SJCRH30 (cell line): ENCODE measurements around the gene XXYLT1. TPM values are rescaled to one million over a fixed set of nuclear protein-coding genes. Genes with fewer than 3 reads are reported as not detected.
A peak's percentile ranks its signal among the peaks of the same experiment; 100 is the strongest.

Experiments used
- DNase-seq, 2 experiments: peaks; one replicate each; pipeline ENCODE4 v3.0.0-alpha.2; 2015 to 2020
- H3K27ac ChIP-seq: fragments of 250-450 bp; sonication (Bioruptor Pico); 2 replicates; pipeline ENCODE4 v1.5.1; 2020; ENCODE audit warnings: mild to moderate bottlenecking, moderate library complexity
- H3K27me3 ChIP-seq: fragments of 250-450 bp; sonication (Bioruptor Pico); 2 replicates; pipeline ENCODE4 v1.5.1; 2020; ENCODE audit warnings: mild to moderate bottlenecking, moderate library complexity
- H3K36me3 ChIP-seq: fragments of 250-450 bp; sonication (Bioruptor Pico); 2 replicates; pipeline ENCODE4 v1.5.1; 2020; ENCODE audit warnings: mild to moderate bottlenecking, moderate library complexity
- H3K4me1 ChIP-seq: fragments of 250-450 bp; sonication (Bioruptor Pico); 2 replicates; pipeline ENCODE4 v1.5.1; 2020; ENCODE audit warnings: mild to moderate bottlenecking, moderate library complexity
- H3K4me3 ChIP-seq: fragments of 250-450 bp; sonication (Bioruptor Pico); 2 replicates; pipeline ENCODE4 v1.5.1; 2020; ENCODE audit warnings: mild to moderate bottlenecking, moderate library complexity
- H3K9me3 ChIP-seq: fragments of 250-450 bp; sonication (Bioruptor Pico); replicated peaks from 2 replicates; pipeline ENCODE4 v1.5.1; 2020; ENCODE audit warnings: mild to moderate bottlenecking, moderate library complexity
- total RNA-seq: library from RNA; depleted of rRNA; stranded (reverse); fragments of >200 nt; shearing (Covaris generic); gene quantifications from 2 replicates; pipeline ENCODE4 v1.2.3, GENCODE V29; 2014

The XXYLT1 gene
- total RNA-seq, 1 experiment from 2014 or later = 18.8 TPM

DNA sequence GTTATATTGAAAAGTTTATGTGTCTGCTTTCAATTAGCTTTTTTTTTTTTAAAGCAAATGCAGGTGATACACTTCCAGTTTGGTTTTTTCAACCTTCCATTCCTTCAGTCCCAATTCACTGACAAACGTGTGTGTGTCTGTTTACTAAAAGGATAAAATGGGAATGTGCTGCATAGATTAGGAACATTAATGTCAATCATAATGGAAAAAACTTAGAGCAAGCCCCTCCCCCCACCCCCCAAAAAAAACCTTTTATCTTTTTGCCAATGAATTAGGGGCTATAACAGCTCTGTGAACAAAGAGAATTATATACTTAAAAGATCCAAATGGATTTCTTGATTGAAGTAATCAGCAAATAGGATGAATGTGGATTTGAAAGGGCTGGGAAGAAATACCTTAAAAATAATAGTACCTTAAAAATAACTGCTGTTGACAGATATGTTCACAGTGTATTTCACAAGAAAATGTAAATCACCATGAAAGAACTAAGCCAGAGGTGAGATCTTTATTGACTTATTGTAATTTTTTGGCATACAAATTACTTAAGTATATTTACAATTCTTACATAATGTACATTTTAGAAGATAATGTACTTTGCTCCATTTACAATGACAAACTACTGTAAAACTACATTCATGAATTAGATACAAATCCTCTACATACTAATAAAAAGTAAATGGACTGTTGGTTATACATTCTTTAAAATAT is 3.5 kb upstream of the XXYLT1 start:
- DNase-seq = no peak
- H3K4me3 ChIP-seq = no peak overlapping the region
- H3K27ac ChIP-seq = no peak overlapping the region
- no peaks in the 10 kb centered on the region for H3K27me3 ChIP-seq
- H3K36me3 ChIP-seq = no peaks in the 10 kb centered on the region
- no peaks in the 10 kb centered on the region for H3K9me3 ChIP-seq
- no peaks in the 10 kb centered on the region; the same call in 1 of the 2 replicates for H3K4me1 ChIP-seq

- H3K27me3 ChIP-seq = no peaks in the 10 kb centered on the region
- H3K36me3 ChIP-seq = no peaks in the 10 kb centered on the region
- H3K9me3 ChIP-seq = no peaks in the 10 kb centered on the region
- peak overlapping the region; percentile 76 for H3K4me3 ChIP-seq
- DNase-seq = peak; percentile 81 to 87
- H3K4me1 ChIP-seq = no peaks in the 10 kb centered on the region; the same call in 1 of the 2 replicates
- H3K27ac ChIP-seq = peak overlapping the region; percentile 41
Observed at GRCh38 chr3:195271410-195272243, 668 bp upstream of the XXYLT1 start.

- Histone ChIP-seq H3K27ac (peak overlapping the region; percentile 41; the same call in 1 of the 2 replicates), H3K27me3 (no peaks in the 10 kb centered on the region), H3K4me1 (no peaks in the 10 kb centered on the region; the same call in 1 of the 2 replicates), H3K4me3 (peak overlapping the region; percentile 76), H3K9me3 (no peaks in the 10 kb centered on the region), H3K36me3 (no peaks in the 10 kb centered on the region)
- DNase-seq = peak; percentile 63 to 66
Observed at GRCh38 chr3:195270079-195270816, 711 bp downstream of the XXYLT1 start.

- Histone ChIP-seq H3K9me3 (no peaks in the 10 kb centered on the region), H3K4me1 (no peaks in the 10 kb centered on the region; the same call in 1 of the 2 replicates), H3K27ac (no peak overlapping the region), H3K27me3 (no peaks in the 10 kb centered on the region), H3K4me3 (peak overlapping the region; percentile 76), H3K36me3 (no peaks in the 10 kb centered on the region)
- no peak for DNase-seq
Observed at GRCh38 chr3:195269375-195270078, 1.4 kb downstream of the XXYLT1 start.

DNA sequence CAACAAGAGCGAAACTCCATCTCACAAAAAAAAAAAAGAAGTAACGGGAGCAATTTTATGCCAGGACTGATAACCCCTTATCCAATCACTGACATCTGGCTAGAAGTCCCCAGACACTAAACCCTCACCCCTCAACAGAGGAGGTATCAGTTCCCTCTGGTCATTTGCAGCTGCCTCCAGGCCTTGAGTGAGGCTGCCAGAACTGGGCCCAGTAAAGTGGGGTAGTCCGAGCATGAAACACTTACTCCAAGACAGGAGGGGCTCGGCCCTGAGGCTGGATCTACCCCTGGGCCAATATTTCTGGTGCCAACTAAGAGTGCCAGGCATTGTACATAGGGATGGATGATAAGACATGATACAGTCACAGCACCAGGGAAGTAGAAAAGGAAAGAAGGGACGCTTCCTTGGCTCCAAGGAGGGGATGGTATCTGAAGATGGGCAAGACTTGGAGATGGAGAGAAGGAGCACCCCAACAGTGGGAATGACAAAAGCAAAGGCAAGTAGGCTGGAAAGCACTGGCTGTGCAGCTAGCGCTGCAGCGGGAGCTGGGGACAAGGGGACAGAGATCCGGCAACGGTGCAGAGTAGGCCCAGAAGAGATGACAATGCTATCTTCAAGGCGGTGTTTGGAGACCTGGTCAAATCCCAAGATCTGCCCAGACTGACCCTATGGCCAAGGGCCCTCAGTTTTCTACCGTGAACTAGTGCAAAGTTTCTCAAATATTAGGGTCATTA is 2.2 kb downstream of the XXYLT1 start:
- Histone ChIP-seq H3K27me3 (no peaks in the 10 kb centered on the region), H3K4me1 (no peaks in the 10 kb centered on the region; the same call in 1 of the 2 replicates), H3K9me3 (no peaks in the 10 kb centered on the region), H3K4me3 (no peak overlapping the region), H3K36me3 (no peaks in the 10 kb centered on the region), H3K27ac (no peak overlapping the region)
- DNase-seq = no peak

GRCh38 chr3:195267096-195267495 is 3.9 kb downstream of the XXYLT1 start:
- no peak for DNase-seq
- Histone ChIP-seq H3K4me3 (no peak overlapping the region), H3K27ac (no peak overlapping the region), H3K4me1 (no peaks in the 10 kb centered on the region; the same call in 1 of the 2 replicates), H3K36me3 (no peaks in the 10 kb centered on the region), H3K9me3 (no peaks in the 10 kb centered on the region), H3K27me3 (no peaks in the 10 kb centered on the region)

GRCh38 chr3:195266428-195266827 is 4.5 kb downstream of the XXYLT1 start:
- H3K4me3 ChIP-seq = no peak overlapping the region
- no peaks in the 10 kb centered on the region for H3K36me3 ChIP-seq
- DNase-seq = no peak
- no peak overlapping the region for H3K27ac ChIP-seq
- H3K4me1 ChIP-seq = no peaks in the 10 kb centered on the region
- no peaks in the 10 kb centered on the region for H3K27me3 ChIP-seq
- no peaks in the 10 kb centered on the region for H3K9me3 ChIP-seq

- H3K4me1 ChIP-seq = no peaks in the 10 kb centered on the region
- H3K27ac ChIP-seq = no peak overlapping the region
- no peaks in the 10 kb centered on the region for H3K36me3 ChIP-seq
- DNase-seq = no peak
- no peaks in the 10 kb centered on the region for H3K27me3 ChIP-seq
- H3K9me3 ChIP-seq = no peaks in the 10 kb centered on the region
- H3K4me3 ChIP-seq = no peak overlapping the region
Observed at GRCh38 chr3:195265363-195265976, 5.5 kb downstream of the XXYLT1 start.

DNA sequence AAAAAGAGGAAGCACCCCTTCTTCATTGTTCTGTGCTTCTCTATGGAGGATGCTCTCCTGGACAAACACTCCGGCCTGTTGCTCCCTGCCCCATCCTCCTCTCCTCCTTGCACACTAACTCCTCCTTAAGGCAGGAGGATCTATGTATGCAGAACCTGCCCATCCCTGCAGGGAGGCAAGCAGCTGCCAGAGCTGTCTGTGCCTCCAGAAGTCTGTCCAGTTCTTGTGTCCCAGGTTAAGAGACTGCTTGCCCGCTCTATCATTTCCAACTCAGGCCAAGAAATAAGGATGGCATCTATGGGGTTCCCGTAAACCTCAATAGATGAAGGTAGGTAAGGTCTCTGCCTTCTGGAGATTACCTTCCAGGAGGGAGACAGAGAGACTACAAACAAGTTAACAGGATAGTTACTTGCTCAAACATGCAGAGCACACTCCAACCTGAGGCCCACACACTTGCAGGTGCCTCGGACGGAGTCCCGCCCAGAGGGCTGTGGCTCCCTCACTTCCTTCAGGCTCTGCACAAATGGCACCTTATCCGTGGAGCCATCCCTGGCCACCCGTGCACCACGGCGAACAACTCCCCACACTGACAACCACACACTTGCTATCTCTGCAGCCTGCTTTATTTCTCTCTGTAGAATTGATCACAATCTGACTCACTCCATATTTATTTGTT is 6.9 kb downstream of the XXYLT1 start:
- Histone ChIP-seq H3K36me3 (no peaks in the 10 kb centered on the region), H3K27me3 (no peaks in the 10 kb centered on the region), H3K27ac (no peak overlapping the region), H3K9me3 (no peaks in the 10 kb centered on the region), H3K4me1 (peaks cover 3% of the 10 kb centered on the region), H3K4me3 (no peak overlapping the region)
- no peak for DNase-seq

GRCh38 chr3:195263193-195263924 is 7.6 kb downstream of the XXYLT1 start:
- H3K4me1 ChIP-seq = peaks cover 10% of the 10 kb centered on the region
- no peak overlapping the region for H3K27ac ChIP-seq
- H3K9me3 ChIP-seq = no peaks in the 10 kb centered on the region
- H3K4me3 ChIP-seq = no peak overlapping the region
- no peaks in the 10 kb centered on the region for H3K36me3 ChIP-seq
- no peak for DNase-seq
- no peaks in the 10 kb centered on the region for H3K27me3 ChIP-seq

DNA sequence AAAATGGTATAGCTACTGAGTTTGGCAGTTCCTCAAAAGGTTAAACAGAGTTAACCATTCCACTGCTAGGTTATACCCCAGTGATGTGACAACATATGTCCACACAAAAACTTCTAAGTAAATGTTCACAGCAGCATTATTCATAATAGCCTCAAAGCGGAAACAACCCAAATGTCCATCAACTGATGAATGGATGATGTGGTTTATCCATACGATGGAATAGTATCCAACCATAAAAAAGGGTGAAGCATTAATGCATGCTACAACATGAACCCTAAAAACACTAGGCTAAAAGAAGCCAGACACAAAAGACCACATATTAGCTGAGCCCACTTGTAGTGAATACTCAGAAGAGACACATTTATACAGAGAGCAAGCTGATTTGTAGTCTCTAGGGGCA is 9.0 kb downstream of the XXYLT1 start:
- H3K36me3 ChIP-seq = no peaks in the 10 kb centered on the region
- DNase-seq = no peak
- H3K27ac ChIP-seq = no peak overlapping the region
- no peaks in the 10 kb centered on the region for H3K9me3 ChIP-seq
- no peaks in the 10 kb centered on the region for H3K27me3 ChIP-seq
- no peak overlapping the region for H3K4me3 ChIP-seq
- peaks cover 11% of the 10 kb centered on the region for H3K4me1 ChIP-seq

- Histone ChIP-seq H3K27me3 (no peaks in the 10 kb centered on the region), H3K9me3 (no peaks in the 10 kb centered on the region), H3K36me3 (no peaks in the 10 kb centered on the region), H3K4me3 (peak overlapping the region; percentile 67), H3K27ac (no peak overlapping the region), H3K4me1 (peaks cover 11% of the 10 kb centered on the region)
- no peak for DNase-seq
Observed at GRCh38 chr3:195260280-195260905, 10.6 kb downstream of the XXYLT1 start.
